ENCODE data around the gene BPIFB1.

Gene BPIFB1

GRCh38 chr20:33273117-33273851, 9.7 kb upstream of the BPIFB1 start:
- no peak for DNase-seq

DNA sequence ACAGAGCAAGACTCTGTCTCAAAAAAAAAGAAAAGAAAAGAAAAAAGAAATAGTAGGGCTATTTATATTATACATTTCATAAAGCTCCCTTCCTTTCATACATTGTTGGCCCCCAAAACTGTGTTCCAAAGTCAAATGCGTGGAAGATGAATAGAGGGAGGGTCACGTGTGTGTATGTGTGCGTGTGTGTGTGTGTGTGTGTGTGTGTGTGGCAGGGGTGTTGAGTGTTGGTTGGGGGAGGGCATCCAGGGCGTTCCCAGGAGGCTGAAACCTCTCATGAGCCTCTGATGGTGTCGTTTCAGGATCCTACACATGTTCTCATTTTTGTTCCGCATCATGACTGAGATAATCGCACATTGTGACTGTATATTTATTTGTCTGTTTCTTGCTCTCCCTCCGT, 7.8 kb upstream of the BPIFB1 start:
- DNase-seq: no peak

GRCh38 chr20:33275871-33276270, 7.1 kb upstream of the BPIFB1 start:
- DNase-seq: no peak

DNA sequence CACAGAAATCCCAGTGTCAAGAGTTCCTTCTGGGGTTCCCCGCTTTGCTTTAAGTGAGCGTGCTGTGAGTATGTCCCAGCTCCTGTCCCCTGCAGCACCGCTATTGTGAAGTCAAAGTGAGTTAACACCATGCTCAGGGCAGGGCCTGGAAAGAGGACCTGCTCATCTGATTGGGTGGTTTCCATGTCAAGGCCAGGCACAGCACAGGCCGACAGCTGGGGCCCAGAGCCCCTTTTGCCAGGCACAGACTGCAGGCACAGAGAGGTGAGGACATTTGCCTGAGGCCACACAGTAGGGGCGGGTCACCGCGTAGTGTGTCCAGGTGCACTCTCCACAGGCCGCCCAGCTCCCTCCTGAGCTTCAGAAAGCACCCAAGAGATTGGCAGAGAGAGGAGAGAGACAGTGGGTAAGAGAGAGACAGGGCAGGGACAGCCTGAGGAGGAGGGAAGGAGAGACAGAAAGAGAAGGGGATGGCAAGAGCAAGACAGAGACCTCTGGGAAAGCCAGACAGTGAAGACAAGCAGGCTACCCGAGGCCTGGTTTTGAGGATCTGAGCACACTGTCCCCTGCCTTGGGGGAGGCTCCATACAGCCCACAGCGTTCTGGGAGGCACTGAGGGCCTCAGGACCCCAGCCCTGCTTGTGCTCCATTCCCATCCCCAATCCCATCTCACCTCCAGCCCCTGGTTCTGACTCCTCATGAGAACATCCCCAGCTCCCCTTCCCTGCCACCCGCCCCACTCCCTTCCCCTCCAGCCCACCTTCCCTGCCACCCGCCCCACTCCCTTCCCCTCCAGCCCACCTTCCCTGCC, 6.5 kb upstream of the BPIFB1 start:
- no peak for DNase-seq

- DNase-seq: no peak
Measured at GRCh38 chr20:33277471-33278441, 5.3 kb upstream of the BPIFB1 start.

DNA sequence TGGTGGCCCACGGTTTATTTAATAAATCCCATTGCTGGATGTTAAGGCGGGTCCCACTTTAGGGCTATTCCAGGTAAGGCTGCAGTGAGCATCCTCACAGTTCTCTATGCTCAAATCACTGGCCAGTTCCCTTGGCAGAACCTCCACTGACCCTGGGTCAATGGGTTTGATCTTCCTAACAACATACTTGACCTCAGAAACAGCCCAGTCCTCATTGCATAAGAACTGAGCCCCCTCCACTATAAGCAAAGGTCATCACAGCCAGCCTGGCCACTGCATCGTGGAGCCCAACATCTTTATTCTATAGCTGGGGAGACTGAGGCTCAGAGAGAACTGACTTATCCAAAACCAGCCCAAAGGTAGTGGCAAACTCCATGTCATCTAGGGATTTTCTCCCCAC, 4.3 kb upstream of the BPIFB1 start:
- no peak for DNase-seq

DNA sequence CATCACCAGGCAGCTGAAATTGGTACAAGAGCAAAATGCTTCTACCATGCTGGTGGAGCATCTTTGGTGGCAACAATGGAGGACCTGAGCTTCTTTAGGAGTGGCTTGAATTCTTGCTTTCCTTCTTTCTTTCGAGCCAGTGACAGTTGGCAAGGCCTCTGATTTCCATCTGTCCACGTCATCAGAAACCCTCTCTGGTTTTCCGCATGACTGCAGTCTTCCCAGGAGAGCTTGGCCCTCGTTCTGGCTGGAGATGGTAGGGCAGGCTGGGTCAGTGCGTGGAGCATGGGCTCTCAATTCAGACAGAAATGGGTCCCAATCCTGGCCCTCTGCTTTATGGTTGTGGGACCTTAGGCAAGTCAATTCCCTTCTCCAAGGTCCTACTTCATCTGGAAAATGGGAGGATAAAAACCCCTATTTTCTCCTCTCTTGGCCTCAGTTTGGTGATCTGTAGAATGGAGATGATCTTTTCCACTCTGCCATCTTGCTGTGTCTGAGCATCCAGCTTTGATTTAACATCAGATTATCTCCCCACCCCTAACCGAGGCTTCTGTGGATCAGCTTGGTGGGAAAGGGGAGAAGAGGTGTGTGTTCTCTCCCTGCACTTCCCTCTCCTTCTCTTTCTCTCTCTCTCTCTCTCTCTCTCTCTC, 3.6 kb upstream of the BPIFB1 start:
- DNase-seq: no peak

GRCh38 chr20:33280000-33280680, 2.9 kb upstream of the BPIFB1 start:
- DNase-seq: no peak

DNA sequence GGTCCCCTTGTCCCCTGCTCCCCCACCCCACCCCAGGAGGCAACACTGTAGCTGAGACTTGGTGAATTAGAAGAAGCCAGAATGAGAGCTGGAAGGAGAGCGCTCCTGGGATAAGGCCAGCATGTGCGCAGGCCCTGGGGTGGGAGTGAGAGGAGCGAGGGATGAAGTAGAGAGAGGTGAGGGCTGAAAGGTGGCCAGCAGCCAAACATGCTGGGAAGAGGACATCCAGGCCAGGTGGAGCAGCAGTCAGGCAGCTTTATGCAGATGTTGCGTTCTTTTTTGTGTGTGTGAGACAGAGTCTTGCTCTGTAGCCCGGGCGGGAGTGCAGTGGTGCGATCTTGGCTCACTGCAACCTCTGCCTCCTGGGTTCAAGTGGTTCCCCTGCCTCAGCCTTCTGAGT, 2.2 kb upstream of the BPIFB1 start:
- no peak for DNase-seq

DNA sequence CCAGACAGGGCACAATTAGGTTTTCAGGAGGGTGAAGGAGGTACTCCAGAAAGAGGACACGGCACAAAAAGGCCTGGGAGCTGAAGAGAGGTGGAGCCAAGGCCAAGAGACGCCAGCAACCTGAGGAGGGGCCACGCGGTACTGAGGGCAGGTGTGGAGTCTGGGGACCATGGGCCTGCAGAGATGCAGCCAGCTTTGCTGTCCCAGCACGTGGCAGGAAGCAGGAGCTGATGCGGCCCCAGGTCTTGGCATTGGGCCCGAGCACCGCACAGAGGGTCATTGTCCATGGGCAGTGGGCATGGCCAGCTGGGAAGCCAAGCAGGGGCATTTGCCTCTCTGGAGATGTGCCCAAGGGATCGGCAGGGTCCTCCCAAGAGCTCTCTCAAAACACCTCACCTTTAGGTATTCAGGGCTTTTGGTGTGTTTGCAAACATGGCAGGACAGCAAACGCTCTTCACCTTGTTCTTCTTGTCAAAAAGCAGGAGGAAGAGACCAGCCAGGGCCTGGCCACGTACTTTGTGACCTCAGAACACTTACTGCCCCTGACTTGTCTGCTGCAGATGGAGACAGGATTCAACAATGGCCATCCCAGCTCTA, 1.4 kb upstream of the BPIFB1 start:
- no peak for DNase-seq

DNA sequence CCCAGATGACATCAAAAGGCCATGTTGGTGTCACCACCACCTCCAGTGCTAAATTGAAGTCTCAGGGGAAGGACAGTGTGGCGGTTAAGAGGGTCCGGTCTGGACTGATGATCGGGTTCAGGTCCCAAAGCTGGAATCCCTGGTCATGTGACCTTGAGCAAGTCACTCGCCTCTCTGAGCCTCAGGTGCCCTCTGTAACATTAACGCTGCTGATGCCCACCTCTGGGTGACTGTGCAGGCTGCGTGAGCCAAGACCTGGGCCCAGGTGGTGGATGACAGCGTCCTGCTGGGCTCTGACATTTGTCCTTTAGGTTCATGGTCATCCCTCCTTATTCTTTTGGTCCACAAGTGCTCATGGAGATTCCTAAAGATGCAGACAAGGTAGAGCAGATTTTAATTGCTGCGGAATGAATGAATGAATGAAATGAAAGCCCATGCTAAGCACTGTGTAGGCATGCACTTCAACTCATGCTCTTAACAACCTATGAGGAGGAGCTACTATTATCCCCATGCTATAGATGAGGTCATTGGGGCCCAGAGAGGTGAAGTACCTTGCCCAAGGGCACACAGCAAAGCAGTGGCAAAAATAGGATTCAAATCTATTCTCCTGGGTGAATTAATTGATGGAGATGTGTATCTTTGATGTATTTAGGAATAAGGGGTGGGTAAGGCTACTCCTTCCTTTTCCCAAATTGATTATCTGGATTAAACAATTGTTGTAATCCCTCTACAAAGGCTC, 649 bp upstream of the BPIFB1 start:
- DNase-seq: no peak

DNA sequence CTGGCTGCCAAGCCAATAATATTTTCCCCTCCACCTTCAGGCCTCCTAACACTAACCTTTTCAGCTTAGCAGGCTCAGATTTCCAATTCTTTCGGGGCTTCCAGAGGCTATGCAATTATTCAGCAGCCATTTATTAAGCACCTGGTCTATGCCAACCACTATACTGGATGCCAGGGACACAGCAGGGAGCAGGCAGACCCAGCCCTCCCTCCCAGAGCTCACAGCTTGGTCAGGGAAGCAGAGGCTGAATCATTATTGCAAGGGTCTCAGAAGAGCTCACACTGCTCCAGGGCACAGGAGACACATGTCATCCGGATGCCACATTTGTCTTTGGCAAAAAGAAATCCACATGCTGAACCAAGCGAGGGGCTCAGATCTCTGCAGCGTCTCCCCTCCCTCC, 1.3 kb downstream of the BPIFB1 start:
- no peak for DNase-seq

GRCh38 chr20:33284937-33285336, 1.9 kb downstream of the BPIFB1 start:
- no peak for DNase-seq

DNA sequence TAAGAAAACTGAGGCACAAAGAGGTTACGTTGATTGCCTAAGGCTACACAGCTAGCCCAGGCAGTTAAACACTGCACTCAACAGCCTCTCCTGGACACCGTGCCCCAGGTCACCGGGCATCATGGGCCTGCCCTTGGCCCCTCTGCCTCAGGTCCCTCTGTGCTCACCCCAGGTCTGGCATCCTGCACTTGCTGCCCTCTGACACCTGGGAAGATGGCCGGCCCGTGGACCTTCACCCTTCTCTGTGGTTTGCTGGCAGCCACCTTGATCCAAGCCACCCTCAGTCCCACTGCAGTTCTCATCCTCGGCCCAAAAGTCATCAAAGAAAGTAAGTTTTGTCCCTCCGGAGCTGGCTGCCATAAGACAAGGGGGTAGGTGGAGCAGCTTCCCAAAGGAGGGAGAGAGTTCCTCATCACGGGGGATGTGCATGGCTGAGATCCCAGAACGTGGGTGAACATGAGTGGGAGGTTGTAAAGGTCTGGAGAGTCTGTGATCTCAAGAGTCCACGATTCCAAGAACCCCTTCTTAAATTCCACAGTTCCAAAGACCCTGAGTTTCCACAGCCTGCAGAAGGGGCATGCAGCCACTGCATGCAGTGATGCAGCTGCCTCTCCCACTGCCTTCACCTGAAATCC, 3.0 kb downstream of the BPIFB1 start:
- DNase-seq: no peak

GRCh38 chr20:33287884-33288283, 4.9 kb downstream of the BPIFB1 start:
- no peak for DNase-seq

DNA sequence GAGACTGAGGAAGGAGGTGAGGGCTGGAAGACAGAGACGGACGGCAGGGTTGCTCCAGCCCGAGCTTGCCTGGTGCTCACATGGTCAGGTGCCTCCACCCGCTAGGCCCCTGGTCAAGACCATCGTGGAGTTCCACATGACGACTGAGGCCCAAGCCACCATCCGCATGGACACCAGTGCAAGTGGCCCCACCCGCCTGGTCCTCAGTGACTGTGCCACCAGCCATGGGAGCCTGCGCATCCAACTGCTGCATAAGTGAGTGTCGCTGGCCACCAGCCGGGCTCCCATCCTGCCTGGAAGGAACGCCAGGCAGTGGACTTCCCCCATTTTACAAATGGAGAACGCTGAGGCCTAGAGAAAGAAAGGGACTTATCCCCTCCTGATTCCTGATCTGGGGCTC, 7.8 kb downstream of the BPIFB1 start:
- DNase-seq: no peak

GRCh38 chr20:33291416-33291815, 8.4 kb downstream of the BPIFB1 start:
- no peak for DNase-seq

DNA sequence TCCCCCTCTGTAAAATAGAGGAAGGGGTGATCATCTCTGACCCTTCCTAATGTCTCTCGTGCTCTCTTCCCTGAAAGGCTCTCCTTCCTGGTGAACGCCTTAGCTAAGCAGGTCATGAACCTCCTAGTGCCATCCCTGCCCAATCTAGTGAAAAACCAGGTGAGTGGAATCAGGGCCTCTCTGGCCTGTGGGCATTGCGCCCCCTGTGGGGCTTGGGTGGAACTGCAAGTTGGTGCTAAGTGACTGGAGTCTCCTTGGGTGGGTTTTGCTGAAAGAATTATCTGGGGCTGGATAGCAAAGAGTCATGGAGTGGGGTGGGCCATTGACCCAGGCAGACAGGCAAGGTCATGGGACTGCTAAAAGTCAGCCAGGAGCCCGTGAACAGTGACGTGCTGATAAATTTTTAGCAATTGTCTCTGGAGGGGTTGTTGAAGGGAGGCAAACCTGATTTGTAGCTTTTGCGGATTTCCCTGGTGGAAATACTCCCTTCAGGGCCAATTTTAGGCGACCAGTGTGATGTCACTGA, 8.9 kb downstream of the BPIFB1 start:
- DNase-seq: no peak

DNA sequence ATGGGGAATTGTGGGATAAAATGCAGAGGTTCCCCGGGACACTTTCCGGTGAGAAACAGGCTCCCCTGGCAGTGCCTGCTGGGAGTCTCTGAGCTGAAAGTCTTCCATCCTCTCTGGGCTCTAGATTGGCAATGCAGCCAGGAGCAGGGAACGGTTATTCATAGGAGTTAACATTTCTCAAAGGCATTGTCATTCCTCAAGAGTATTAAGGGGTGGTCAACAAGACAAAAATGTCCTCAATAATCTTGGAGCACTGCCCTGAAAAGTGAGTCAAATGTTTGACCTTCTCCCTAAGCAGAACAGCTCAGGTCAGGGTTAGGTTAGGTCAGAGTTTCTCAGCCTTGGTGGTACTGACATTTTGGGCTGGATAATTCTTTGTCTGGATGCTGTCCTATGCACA, 13.2 kb downstream of the BPIFB1 start:
- DNase-seq: no peak

GRCh38 chr20:33298391-33298790, 15.4 kb downstream of the BPIFB1 start:
- no peak for DNase-seq
